Smooth muscle cell (in vitro differentiated cells): Measurements from ENCODE around the gene UBTD1. TPM values are rescaled to one million over a fixed set of nuclear protein-coding genes. Genes with fewer than 3 reads are reported as not detected.

ENCODE experiments used
- DNase-seq: peaks from one replicate; lab custom pipeline; 2025; ENCODE audit not compliant: unreplicated experiment; lab: John Stamatoyannopoulos, UW
- H2AFZ ChIP-seq: fragments of 200-600 bp; sonication (generic); 2 replicates; pipeline ENCODE4 v1.6.0; 2016; ENCODE audit warnings: antibody characterized with exemption, low read depth, mild to moderate bottlenecking
- H3F3A ChIP-seq: fragments of 200-600 bp; sonication (generic); 2 replicates; pipeline ENCODE4 v1.6.0; 2017; ENCODE audit warnings: antibody characterized with exemption, low read depth
- H3K27ac ChIP-seq: fragments of 200-600 bp; sonication (generic); 2 replicates; pipeline ENCODE4 v1.5.1; 2016; ENCODE audit warnings: low read depth, mild to moderate bottlenecking
- H3K27me3 ChIP-seq: fragments of 200-600 bp; sonication (generic); 2 replicates; pipeline ENCODE4 v1.6.1; 2016; ENCODE audit warnings: low read depth, mild to moderate bottlenecking
- H3K36me3 ChIP-seq: fragments of 200-600 bp; sonication (generic); 2 replicates; pipeline ENCODE4 v1.5.1; 2016; ENCODE audit warnings: low read depth
- H3K4me1 ChIP-seq: fragments of 200-600 bp; sonication (generic); 2 replicates; pipeline ENCODE4 v1.5.1; 2016; ENCODE audit warnings: low read depth
- H3K4me2 ChIP-seq: fragments of 200-600 bp; sonication (generic); 2 replicates; pipeline ENCODE4 v1.6.0; 2016; ENCODE audit warnings: mild to moderate bottlenecking
- H3K4me3 ChIP-seq: fragments of 200-600 bp; sonication (generic); 2 replicates; pipeline ENCODE4 v1.5.1; 2016; ENCODE audit warnings: mild to moderate bottlenecking
- H3K79me2 ChIP-seq: fragments of 200-600 bp; sonication (generic); 2 replicates; pipeline ENCODE4 v1.6.0; 2016; ENCODE audit warnings: low read depth, mild to moderate bottlenecking
- H3K9ac ChIP-seq: fragments of 200-600 bp; sonication (generic); 2 replicates; pipeline ENCODE4 v1.6.0; 2016; ENCODE audit warnings: low read depth
- H3K9me3 ChIP-seq: fragments of 200-600 bp; sonication (generic); replicated peaks from 2 replicates; pipeline ENCODE4 v1.5.1; 2016; ENCODE audit warnings: low read depth
- H4K20me1 ChIP-seq: fragments of 200-600 bp; sonication (generic); 2 replicates; pipeline ENCODE4 v1.6.0; 2016; ENCODE audit warnings: low read depth
- WGBS: methylation state at CpG from one replicate; pipeline ENCODE4 v1.1.7; 2016; ENCODE audit warnings: low lambda C conversion rate; 5-methylcytosine and 5-hydroxymethylcytosine counted together
- polyA plus RNA-seq: library from polyadenylated mRNA; unstranded; fragments of >200 nt; fragmentation: Nextera tagmentation; extraction: Ambion mirVana; gene quantifications from 2 replicates; pipeline ENCODE4 v1.2.1, GENCODE V29; 2016
- total RNA-seq: library from RNA; depleted of rRNA; stranded (reverse); fragments of >200 nt; gene quantifications from 2 replicates; pipeline ENCODE4 v1.2.3, GENCODE V29; 2014
- TF ChIP-seq, protein P1 (sequence below): fragments of 200-600 bp; sonication (generic); IDR thresholded peaks from 2 replicates; pipeline ENCODE4 v1.5.1; 2017; ENCODE audit warnings: borderline replicate concordance, mild to moderate bottlenecking, antibody characterized with exemption; ENCODE audit not compliant: insufficient read depth, poor library complexity, severe bottlenecking

UBTD1 gene
- total and polyA plus RNA-seq, 2 experiments from 2014 or later: 26.5 to 59.9 TPM

DNA sequence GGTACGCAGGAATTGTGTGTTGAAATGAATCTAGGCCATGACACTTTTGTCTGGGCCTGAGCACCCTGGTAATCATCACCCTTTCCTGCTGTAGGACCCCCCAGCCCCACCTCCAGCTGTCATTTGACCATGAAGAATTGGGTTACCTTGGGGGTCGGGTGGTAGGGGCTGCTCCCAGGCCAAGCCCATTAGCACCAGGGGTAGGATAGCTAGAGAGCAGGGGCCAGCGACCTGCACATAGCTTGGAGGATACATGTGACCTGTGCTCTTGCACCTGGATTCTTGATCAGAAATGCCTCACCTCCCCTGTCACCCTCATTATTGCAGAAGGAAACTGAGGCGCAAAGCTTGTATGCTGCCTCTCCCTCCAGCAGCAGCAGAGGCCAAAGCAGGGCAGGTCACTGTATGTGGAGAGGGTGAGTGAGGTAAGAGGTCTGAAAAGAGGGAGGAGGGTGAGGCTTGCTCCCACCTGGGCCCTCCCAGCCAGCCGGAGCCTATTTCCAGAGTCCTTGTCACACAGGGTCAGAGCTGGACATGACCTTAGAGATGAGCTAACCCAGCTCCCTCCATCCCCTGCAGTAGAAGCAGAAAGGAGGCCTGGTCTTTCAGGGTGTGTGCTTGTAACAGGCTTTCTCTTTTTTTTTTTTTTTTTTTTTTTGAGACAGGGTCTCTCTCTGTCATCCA, 38.6 kb downstream of the UBTD1 start:
- Histone ChIP-seq H2AFZ (no peak overlapping the region), H3K4me2 (no peak overlapping the region), H3F3A (peaks cover 23% of the 10 kb centered on the region), H3K4me1 (peaks cover 18% of the 10 kb centered on the region), H4K20me1 (peaks cover 7% of the 10 kb centered on the region), H3K27me3 (no peaks in the 10 kb centered on the region), H3K27ac (peak overlapping the region; percentile 99), H3K79me2 (peaks cover 36% of the 10 kb centered on the region), H3K9me3 (no peaks in the 10 kb centered on the region), H3K36me3 (no peaks in the 10 kb centered on the region), H3K4me3 (no peak overlapping the region), H3K9ac (peak overlapping the region; percentile 58)
- WGBS: 94% methylated on average over 5 of the region's 5 CpGs
- TF ChIP-seq, protein P1, sequence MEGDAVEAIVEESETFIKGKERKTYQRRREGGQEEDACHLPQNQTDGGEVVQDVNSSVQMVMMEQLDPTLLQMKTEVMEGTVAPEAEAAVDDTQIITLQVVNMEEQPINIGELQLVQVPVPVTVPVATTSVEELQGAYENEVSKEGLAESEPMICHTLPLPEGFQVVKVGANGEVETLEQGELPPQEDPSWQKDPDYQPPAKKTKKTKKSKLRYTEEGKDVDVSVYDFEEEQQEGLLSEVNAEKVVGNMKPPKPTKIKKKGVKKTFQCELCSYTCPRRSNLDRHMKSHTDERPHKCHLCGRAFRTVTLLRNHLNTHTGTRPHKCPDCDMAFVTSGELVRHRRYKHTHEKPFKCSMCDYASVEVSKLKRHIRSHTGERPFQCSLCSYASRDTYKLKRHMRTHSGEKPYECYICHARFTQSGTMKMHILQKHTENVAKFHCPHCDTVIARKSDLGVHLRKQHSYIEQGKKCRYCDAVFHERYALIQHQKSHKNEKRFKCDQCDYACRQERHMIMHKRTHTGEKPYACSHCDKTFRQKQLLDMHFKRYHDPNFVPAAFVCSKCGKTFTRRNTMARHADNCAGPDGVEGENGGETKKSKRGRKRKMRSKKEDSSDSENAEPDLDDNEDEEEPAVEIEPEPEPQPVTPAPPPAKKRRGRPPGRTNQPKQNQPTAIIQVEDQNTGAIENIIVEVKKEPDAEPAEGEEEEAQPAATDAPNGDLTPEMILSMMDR: no peak
- no peak for DNase-seq

DNA sequence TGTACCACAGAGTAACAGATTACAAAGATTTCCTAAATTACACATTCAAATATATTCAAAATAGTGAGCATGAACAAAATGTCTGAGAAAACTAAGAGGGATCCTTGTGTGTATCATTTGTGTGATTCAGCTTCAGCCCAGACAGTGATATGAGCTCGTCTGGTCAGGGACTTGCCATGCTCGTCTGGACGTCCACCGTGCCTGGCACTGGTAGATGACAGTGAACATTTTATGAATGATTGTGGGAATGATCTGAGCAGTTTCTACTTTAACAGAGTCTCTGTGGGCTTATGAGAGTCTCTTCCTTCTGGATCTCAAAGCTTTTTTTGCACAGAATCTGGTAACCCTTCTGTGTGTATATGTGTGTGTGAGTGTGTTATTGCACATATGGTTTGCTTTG, 39.7 kb downstream of the UBTD1 start:
- Histone ChIP-seq H3K9ac (peak overlapping the region; percentile 88), H4K20me1 (no peaks in the 10 kb centered on the region), H3K4me3 (no peak overlapping the region), H3K4me1 (peaks cover 27% of the 10 kb centered on the region), H3K9me3 (no peaks in the 10 kb centered on the region), H3K27me3 (no peaks in the 10 kb centered on the region), H3K27ac (peak overlapping the region; percentile 99), H3K79me2 (peaks cover 36% of the 10 kb centered on the region), H3K4me2 (peak overlapping the region; percentile 52), H3K36me3 (no peaks in the 10 kb centered on the region), H2AFZ (no peak overlapping the region), H3F3A (peaks cover 30% of the 10 kb centered on the region)
- DNase-seq: no peak
- TF ChIP-seq, protein P1: no peak
- 5% methylated on average over 4 of the region's 4 CpGs for WGBS

DNA sequence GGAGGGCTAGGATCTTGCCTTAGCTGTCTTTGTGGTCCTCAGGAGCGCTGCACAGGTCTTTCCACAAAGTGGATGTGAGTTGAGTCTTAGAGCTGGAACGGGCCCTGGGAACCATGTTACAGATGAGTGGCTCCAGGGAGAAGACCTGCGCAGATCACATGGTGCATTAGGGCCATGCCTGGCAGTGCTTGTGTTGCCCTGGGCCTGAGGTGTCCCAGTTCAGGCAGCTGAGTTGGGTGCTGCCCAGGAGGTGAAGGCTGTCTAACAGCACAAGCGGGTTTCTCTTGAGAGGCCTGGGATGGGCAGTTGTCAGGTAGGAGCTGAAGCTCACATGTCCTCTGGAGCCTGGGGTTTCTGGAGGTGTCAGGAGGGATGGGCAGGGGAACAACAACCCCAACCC, 40.1 kb downstream of the UBTD1 start:
- 76% methylated on average over 4 of the region's 4 CpGs for WGBS
- no peak for DNase-seq
- H4K20me1 ChIP-seq: no peaks in the 10 kb centered on the region
- peaks cover 34% of the 10 kb centered on the region for H3F3A ChIP-seq
- no peaks in the 10 kb centered on the region for H3K27me3 ChIP-seq
- H3K27ac ChIP-seq: peak overlapping the region; percentile 99
- no peak overlapping the region for H3K4me3 ChIP-seq
- H3K4me1 ChIP-seq: peaks cover 31% of the 10 kb centered on the region
- H3K36me3 ChIP-seq: no peaks in the 10 kb centered on the region
- no peak overlapping the region for H2AFZ ChIP-seq
- peaks cover 36% of the 10 kb centered on the region for H3K79me2 ChIP-seq
- no peaks in the 10 kb centered on the region for H3K9me3 ChIP-seq
- H3K4me2 ChIP-seq: peak overlapping the region; percentile 52
- TF ChIP-seq, protein P1: no peak
- peak overlapping the region; percentile 88 for H3K9ac ChIP-seq
